Neural progenitor cell (in vitro differentiated cells): Measurements from ENCODE around the gene ZBTB6. TPM values are rescaled to one million over a fixed set of nuclear protein-coding genes. Genes with fewer than 3 reads are reported as not detected.

Experiments
- DNase-seq: peaks from one replicate; pipeline ENCODE4 v3.0.0-alpha.2; 2016; ENCODE audit warnings: low spot score
- H2AFZ ChIP-seq: fragments of 200-600 bp; sonication (generic); replicated peaks from 2 replicates; pipeline ENCODE4 v1.6.1; 2016; ENCODE audit warnings: antibody characterized with exemption
- H3F3A ChIP-seq: fragments of 200-600 bp; sonication (generic); 2 replicates; pipeline ENCODE4 v1.6.1; 2016; ENCODE audit warnings: antibody characterized with exemption, low read depth
- H3K27ac ChIP-seq: fragments of 200-600 bp; sonication (generic); 2 replicates; pipeline ENCODE4 v1.5.1; 2016; ENCODE audit warnings: mild to moderate bottlenecking
- H3K27me3 ChIP-seq: fragments of 200-600 bp; sonication (generic); 2 replicates; pipeline ENCODE4 v1.6.1; 2016; ENCODE audit warnings: mild to moderate bottlenecking, moderate library complexity
- H3K36me3 ChIP-seq: fragments of 200-600 bp; sonication (generic); 2 replicates; pipeline ENCODE4 v1.5.1; 2016
- H3K4me1 ChIP-seq: fragments of 200-600 bp; sonication (generic); 2 replicates; pipeline ENCODE4 v1.6.1; 2016; ENCODE audit warnings: mixed run types
- H3K4me2 ChIP-seq: fragments of 200-600 bp; sonication (generic); 2 replicates; pipeline ENCODE4 v1.6.1; 2016
- H3K4me3 ChIP-seq: fragments of 200-600 bp; sonication (generic); 2 replicates; pipeline ENCODE4 v1.5.1; 2016
- H3K79me2 ChIP-seq: fragments of 200-600 bp; sonication (generic); 2 replicates; pipeline ENCODE4 v1.6.1; 2016; ENCODE audit warnings: low read depth
- H3K9ac ChIP-seq: fragments of 200-600 bp; sonication (generic); 2 replicates; pipeline ENCODE4 v1.6.1; 2016
- H3K9me3 ChIP-seq: fragments of 200-600 bp; sonication (generic); 2 replicates; pipeline ENCODE4 v1.5.1; 2016; ENCODE audit warnings: low read depth
- H4K20me1 ChIP-seq: fragments of 200-600 bp; sonication (generic); 2 replicates; pipeline ENCODE4 v1.6.1; 2016; ENCODE audit warnings: low read depth
- H3K27ac Mint-ChIP-seq: 3 replicates; pipeline ENCODE4 v1.8.0; 2021; ENCODE audit warnings: mixed read lengths
- H3K27me3 Mint-ChIP-seq: 2 replicates; pipeline ENCODE4 v1.8.0; 2022; ENCODE audit warnings: low read depth, mild to moderate bottlenecking, inconsistent platforms, moderate library complexity, mixed read lengths; ENCODE audit not compliant: insufficient read depth
- H3K36me3 Mint-ChIP-seq: 3 replicates; pipeline ENCODE4 v1.8.0; 2021; ENCODE audit warnings: mixed read lengths
- H3K4me1 Mint-ChIP-seq: 3 replicates; pipeline ENCODE4 v1.8.0; 2021; ENCODE audit warnings: mixed read lengths
- H3K4me3 Mint-ChIP-seq: 3 replicates; pipeline ENCODE4 v1.8.0; 2021; ENCODE audit warnings: mild to moderate bottlenecking, moderate library complexity, mixed read lengths
- H3K9me3 Mint-ChIP-seq: 3 replicates; pipeline ENCODE4 v1.8.0; 2020; ENCODE audit warnings: mixed read lengths
- EZH2 ChIP-seq: fragments of 200-600 bp; sonication (generic); IDR thresholded peaks from 2 replicates; pipeline ENCODE4 v1.6.1; 2017; ENCODE audit warnings: antibody characterized with exemption, mild to moderate bottlenecking, moderate library complexity
- EZH2phosphoT487 ChIP-seq: fragments of 200-600 bp; sonication (generic); IDR thresholded peaks from 2 replicates; pipeline ENCODE4 v1.6.1; 2017; ENCODE audit warnings: antibody characterized with exemption
- total RNA-seq: library from RNA; depleted of rRNA; stranded (reverse); fragments of >200 nt; gene quantifications from 2 replicates; pipeline ENCODE4 v1.2.3, GENCODE V29; 2015; ENCODE audit warnings: low replicate concordance
- TF ChIP-seq, protein P1 (sequence below): fragments of 200-600 bp; sonication (generic); IDR thresholded peaks from 2 replicates; pipeline ENCODE4 v1.5.1; 2017; ENCODE audit warnings: antibody characterized with exemption, mild to moderate bottlenecking

The ZBTB6 gene
- total RNA-seq, 1 donor from 2014 or later = 23.7 TPM

DNA sequence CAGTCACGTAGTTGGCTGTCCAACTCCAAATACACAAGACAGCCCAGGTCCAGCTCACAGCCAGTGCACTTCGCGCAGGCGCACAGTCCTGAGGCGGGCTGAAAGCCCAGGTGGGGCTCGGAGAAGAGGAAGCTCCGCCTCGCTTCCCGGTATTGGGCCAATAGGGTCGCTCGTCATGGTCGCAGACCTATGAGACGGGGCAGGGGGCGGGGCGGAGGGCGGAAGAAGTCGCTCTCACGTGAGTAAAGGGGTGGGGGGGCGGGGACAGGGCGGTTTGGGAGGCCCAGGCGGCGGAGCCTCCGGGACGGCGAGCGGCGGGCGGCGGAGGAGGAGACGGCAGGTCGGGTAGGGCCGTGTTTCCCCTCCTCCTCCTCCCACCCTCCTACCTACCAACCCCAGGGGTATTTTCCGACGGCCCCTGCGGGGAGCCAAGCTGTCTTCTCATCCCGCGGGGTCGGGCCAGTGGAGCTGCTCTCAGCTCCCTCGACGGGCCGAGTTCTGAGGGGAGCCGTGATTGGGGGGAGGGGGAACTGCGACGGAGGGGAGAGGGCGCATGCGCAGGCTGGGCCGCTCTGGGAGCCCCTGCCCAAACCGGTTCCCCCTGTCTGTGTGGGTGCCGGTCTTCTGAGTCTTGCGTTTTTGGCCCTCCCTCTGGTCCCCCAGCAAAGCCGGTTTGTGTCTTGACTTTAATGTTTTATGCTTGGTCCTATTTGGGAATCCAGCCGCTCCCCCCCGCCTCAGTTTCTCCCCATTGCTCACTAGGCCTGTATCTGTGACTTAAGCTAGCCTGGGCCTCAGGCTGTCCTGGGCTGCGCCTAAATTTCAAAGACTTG, 27.8 kb upstream of the ZBTB6 start, which contains the start of gene RABGAP1:
Gene RABGAP1, plus strand, starts transcription at position 272 of the 833 bp plus-strand sequence. CDS start 16,040 bp downstream, outside the sequence.
- Mint-ChIP-seq H3K4me1 (peaks cover 18% of the 10 kb centered on the region), H3K27me3 (peaks cover 2% of the 10 kb centered on the region), H3K36me3 (peaks cover 7% of the 10 kb centered on the region), H3K9me3 (no peaks in the 10 kb centered on the region), H3K27ac (peak within 1 kb of the TSS; percentile 82), H3K4me3 (peak within 1 kb of the TSS; percentile 94)
- TF ChIP-seq EZH2 (no peak), EZH2phosphoT487 (no peak)
- TF ChIP-seq, protein P1, sequence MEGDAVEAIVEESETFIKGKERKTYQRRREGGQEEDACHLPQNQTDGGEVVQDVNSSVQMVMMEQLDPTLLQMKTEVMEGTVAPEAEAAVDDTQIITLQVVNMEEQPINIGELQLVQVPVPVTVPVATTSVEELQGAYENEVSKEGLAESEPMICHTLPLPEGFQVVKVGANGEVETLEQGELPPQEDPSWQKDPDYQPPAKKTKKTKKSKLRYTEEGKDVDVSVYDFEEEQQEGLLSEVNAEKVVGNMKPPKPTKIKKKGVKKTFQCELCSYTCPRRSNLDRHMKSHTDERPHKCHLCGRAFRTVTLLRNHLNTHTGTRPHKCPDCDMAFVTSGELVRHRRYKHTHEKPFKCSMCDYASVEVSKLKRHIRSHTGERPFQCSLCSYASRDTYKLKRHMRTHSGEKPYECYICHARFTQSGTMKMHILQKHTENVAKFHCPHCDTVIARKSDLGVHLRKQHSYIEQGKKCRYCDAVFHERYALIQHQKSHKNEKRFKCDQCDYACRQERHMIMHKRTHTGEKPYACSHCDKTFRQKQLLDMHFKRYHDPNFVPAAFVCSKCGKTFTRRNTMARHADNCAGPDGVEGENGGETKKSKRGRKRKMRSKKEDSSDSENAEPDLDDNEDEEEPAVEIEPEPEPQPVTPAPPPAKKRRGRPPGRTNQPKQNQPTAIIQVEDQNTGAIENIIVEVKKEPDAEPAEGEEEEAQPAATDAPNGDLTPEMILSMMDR = no peak
- Histone ChIP-seq H3K36me3 (no peaks in the 10 kb centered on the region), H3K27ac (peak within 1 kb of the TSS; percentile 88), H3K4me1 (peaks cover 13% of the 10 kb centered on the region), H3K9me3 (no peaks in the 10 kb centered on the region), H2AFZ (peak within 1 kb of the TSS; percentile 83), H3K27me3 (no peaks in the 10 kb centered on the region), H3K4me2 (peak within 1 kb of the TSS; percentile 96), H3F3A (peaks cover 26% of the 10 kb centered on the region), H3K79me2 (peaks cover 59% of the 10 kb centered on the region), H4K20me1 (peaks cover 43% of the 10 kb centered on the region), H3K4me3 (peak within 1 kb of the TSS; percentile 82), H3K9ac (peak within 1 kb of the TSS; percentile 87)
- DNase-seq = peak; percentile 100

DNA sequence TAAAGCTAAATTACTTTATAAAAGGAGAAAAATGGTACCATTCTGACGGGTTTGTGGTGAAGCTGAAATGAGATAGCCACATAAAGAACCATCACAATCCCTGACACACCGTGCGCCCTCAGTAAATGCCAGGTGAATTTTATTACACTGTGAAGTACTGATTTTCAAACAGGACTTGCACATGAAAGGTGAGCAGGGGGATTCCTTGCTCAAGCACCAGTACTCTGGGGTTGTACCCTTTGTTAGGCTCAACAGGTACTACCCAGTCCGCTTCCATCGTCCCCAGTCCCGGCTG, 27.3 kb upstream of the ZBTB6 start:
- Mint-ChIP-seq H3K27ac (peak overlapping the region; percentile 76), H3K4me1 (peaks cover 17% of the 10 kb centered on the region), H3K4me3 (peak overlapping the region; percentile 94), H3K27me3 (peaks cover 2% of the 10 kb centered on the region), H3K9me3 (no peaks in the 10 kb centered on the region), H3K36me3 (peaks cover 5% of the 10 kb centered on the region)
- no peaks in the 10 kb centered on the region for H3K36me3 ChIP-seq
- peaks cover 26% of the 10 kb centered on the region for H3F3A ChIP-seq
- no peaks in the 10 kb centered on the region for H3K9me3 ChIP-seq
- DNase-seq = no peak
- H3K9ac ChIP-seq = peak overlapping the region; percentile 17
- peaks cover 37% of the 10 kb centered on the region for H4K20me1 ChIP-seq
- H3K4me3 ChIP-seq = peak overlapping the region; percentile 82
- H3K4me2 ChIP-seq = peak overlapping the region; percentile 92
- no peaks in the 10 kb centered on the region for H3K27me3 ChIP-seq
- H3K79me2 ChIP-seq = peaks cover 59% of the 10 kb centered on the region
- H2AFZ ChIP-seq = peak overlapping the region; percentile 83
- H3K27ac ChIP-seq = no peak overlapping the region
- TF ChIP-seq, protein P1 = no peak
- no peak for TF ChIP-seq EZH2phosphoT487
- no peak for TF ChIP-seq EZH2
- peaks cover 11% of the 10 kb centered on the region for H3K4me1 ChIP-seq

DNA sequence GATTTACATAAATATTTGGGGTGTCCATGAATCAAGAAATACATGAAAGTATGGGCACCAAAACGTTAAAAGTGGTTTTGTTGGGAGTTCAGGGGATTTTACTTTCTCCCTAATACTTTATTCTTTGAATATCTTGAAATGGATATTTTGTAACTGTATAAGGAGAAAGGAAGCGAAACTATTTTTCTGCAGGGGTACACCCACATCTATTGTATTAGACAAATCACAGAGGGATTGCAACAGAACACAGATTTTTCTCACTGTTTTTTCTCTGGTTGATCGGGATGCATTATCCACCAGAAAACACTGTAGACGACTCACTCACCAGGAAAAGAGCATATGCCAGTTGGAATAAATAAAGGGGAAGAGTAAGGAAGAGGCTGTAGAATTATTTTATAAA, 26.5 kb upstream of the ZBTB6 start:
- DNase-seq = no peak
- Histone ChIP-seq H3K4me1 (peaks cover 10% of the 10 kb centered on the region), H3K4me2 (no peak overlapping the region), H3K79me2 (peaks cover 59% of the 10 kb centered on the region), H3K9me3 (no peaks in the 10 kb centered on the region), H2AFZ (no peak overlapping the region), H3K36me3 (no peaks in the 10 kb centered on the region), H4K20me1 (peaks cover 29% of the 10 kb centered on the region), H3K9ac (no peak overlapping the region), H3F3A (peaks cover 26% of the 10 kb centered on the region), H3K27ac (no peak overlapping the region), H3K27me3 (no peaks in the 10 kb centered on the region), H3K4me3 (no peak overlapping the region)
- Mint-ChIP-seq H3K27me3 (peaks cover 2% of the 10 kb centered on the region), H3K27ac (no peak overlapping the region), H3K4me3 (peak overlapping the region; percentile 25), H3K4me1 (peaks cover 15% of the 10 kb centered on the region), H3K9me3 (no peaks in the 10 kb centered on the region), H3K36me3 (peaks cover 3% of the 10 kb centered on the region)
- TF ChIP-seq, protein P1 = no peak
- no peak for TF ChIP-seq EZH2
- no peak for TF ChIP-seq EZH2phosphoT487
